ENCODE measurements around the gene HOXC11.

The HOXC11 gene

DNA sequence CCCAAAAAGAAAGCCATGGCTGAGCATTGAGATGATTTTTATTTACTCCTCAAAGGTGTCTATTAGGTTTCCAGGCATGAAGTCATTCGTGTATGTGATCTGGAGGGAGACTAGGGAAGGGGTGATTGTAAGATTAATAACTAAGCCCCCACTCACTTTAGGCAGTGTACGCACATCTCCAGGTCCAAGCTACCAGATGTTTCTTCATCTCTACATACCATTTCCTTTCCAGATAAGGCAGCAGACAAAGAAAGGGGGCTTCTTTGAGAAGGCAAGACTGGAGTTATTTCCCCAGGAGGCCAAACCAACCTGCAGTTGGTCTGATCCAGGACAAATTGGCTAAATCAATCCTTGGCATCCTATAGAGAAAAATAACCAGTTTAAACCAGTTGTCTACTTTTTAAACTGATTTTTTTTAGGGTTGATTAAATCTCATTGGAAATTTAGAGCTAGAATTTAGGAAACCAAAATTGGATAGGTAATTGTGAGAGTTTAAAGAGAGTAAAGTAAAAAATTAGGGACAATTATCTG, 30.4 kb upstream of the HOXC11 start:
- Histone ChIP-seq H3K27ac (ENCODE audit: insufficient read depth, low read depth, low read length, poor library complexity, severe bottlenecking) (no peak overlapping the region), H3K4me3 (ENCODE audit: insufficient read depth, low read depth, low read length) (no peak overlapping the region), H3K4me1 (ENCODE audit: control insufficient read depth, insufficient read depth, low read length) (no peaks in the 10 kb centered on the region), H3K27me3 (ENCODE audit: control insufficient read depth, insufficient read depth, low read length, poor library complexity, severe bottlenecking) (peaks cover 100% of the 10 kb centered on the region), H3K36me3 (ENCODE audit: control insufficient read depth, insufficient read depth, low read length) (no peaks in the 10 kb centered on the region), H3K9me3 (ENCODE audit: control insufficient read depth, low read length) (no peaks in the 10 kb centered on the region)
- 41 to 56% methylated on average over 2 of the region's 2 CpGs for WGBS, 2 experiments

GRCh38 chr12:53944209-53944608, 28.7 kb upstream of the HOXC11 start:
- no peak overlapping the region for H3K27ac ChIP-seq (ENCODE audit: insufficient read depth, low read depth, low read length, poor library complexity, severe bottlenecking)
- no peaks in the 10 kb centered on the region for H3K36me3 ChIP-seq (ENCODE audit: control insufficient read depth, insufficient read depth, low read length)
- H3K4me1 ChIP-seq (ENCODE audit: control insufficient read depth, insufficient read depth, low read length), result no peaks in the 10 kb centered on the region
- H3K9me3 ChIP-seq (ENCODE audit: control insufficient read depth, low read length), result no peaks in the 10 kb centered on the region
- no peak overlapping the region for H3K4me3 ChIP-seq (ENCODE audit: insufficient read depth, low read depth, low read length)
- 47 to 50% methylated on average over 4 of the region's 4 CpGs for WGBS, 2 experiments
- peaks cover 100% of the 10 kb centered on the region for H3K27me3 ChIP-seq (ENCODE audit: control insufficient read depth, insufficient read depth, low read length, poor library complexity, severe bottlenecking)

- WGBS, 2 experiments, result 19 to 22% methylated on average over 48 to 51 of the region's 51 CpGs
- Histone ChIP-seq H3K4me1 (ENCODE audit: control insufficient read depth, insufficient read depth, low read length) (no peaks in the 10 kb centered on the region), H3K4me3 (ENCODE audit: insufficient read depth, low read depth, low read length) (no peak overlapping the region), H3K27me3 (ENCODE audit: control insufficient read depth, insufficient read depth, low read length, poor library complexity, severe bottlenecking) (peaks cover 100% of the 10 kb centered on the region), H3K36me3 (ENCODE audit: control insufficient read depth, insufficient read depth, low read length) (no peaks in the 10 kb centered on the region), H3K9me3 (ENCODE audit: control insufficient read depth, low read length) (no peaks in the 10 kb centered on the region), H3K27ac (ENCODE audit: insufficient read depth, low read depth, low read length, poor library complexity, severe bottlenecking) (no peak overlapping the region)
Measured at GRCh38 chr12:53944907-53945847, 27.7 kb upstream of the HOXC11 start.

GRCh38 chr12:53947743-53948142, 25.2 kb upstream of the HOXC11 start:
- Histone ChIP-seq H3K27me3 (ENCODE audit: control insufficient read depth, insufficient read depth, low read length, poor library complexity, severe bottlenecking) (peaks cover 100% of the 10 kb centered on the region), H3K4me3 (ENCODE audit: insufficient read depth, low read depth, low read length) (no peak overlapping the region), H3K4me1 (ENCODE audit: control insufficient read depth, insufficient read depth, low read length) (no peaks in the 10 kb centered on the region), H3K9me3 (ENCODE audit: control insufficient read depth, low read length) (no peaks in the 10 kb centered on the region), H3K27ac (ENCODE audit: insufficient read depth, low read depth, low read length, poor library complexity, severe bottlenecking) (no peak overlapping the region), H3K36me3 (ENCODE audit: control insufficient read depth, insufficient read depth, low read length) (no peaks in the 10 kb centered on the region)

DNA sequence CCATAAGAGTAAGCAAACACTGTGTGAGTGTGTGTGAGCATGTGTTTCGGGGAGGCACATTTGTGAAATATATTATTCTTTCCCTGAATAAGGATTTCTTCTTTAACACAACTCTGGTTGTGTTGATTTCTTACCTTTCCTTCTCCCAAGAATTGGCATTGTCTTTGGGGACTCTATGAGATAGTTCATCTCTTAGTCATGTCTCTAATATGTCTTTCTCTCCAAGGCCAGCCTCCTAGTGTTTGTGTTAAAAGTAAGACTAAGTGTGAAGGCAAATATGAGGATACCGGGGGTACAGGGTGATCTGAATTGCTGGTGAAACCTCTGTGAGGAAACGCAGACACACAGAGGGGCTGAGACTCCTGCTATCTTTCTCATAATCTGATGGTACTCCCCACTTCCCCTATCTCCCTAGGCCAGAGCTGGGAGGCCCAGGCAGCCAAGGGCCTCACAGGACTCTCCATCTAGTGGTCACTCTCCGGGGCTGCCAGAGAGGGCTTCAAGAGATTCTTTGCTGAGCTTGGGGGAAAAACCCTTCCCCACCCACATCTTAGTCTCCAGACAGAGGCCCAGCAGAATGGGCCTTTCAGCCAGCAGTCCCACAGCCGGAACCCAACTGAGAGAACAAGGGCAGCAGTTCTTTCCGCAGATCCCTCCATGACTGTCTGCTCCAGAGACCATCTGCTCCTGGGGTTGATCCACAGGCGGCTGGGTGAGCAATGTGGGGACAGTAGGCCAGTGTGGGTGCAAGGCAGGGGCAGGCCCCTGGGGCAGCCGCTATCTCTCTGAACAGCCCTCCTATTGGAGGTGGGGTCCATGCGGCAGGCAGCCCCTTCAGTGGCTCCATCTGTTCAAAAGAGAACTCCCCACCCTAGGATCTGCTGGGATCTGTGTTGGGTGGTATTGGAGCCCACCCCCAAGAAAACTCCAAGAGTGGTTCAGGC, 24.0 kb upstream of the HOXC11 start:
- H3K36me3 ChIP-seq (ENCODE audit: control insufficient read depth, insufficient read depth, low read length), result no peaks in the 10 kb centered on the region
- no peak overlapping the region for H3K4me3 ChIP-seq (ENCODE audit: insufficient read depth, low read depth, low read length)
- H3K9me3 ChIP-seq (ENCODE audit: control insufficient read depth, low read length), result no peaks in the 10 kb centered on the region
- H3K27me3 ChIP-seq (ENCODE audit: control insufficient read depth, insufficient read depth, low read length, poor library complexity, severe bottlenecking), result peaks cover 100% of the 10 kb centered on the region
- no peaks in the 10 kb centered on the region for H3K4me1 ChIP-seq (ENCODE audit: control insufficient read depth, insufficient read depth, low read length)
- no peak overlapping the region for H3K27ac ChIP-seq (ENCODE audit: insufficient read depth, low read depth, low read length, poor library complexity, severe bottlenecking)
- 48 to 57% methylated on average over 8 to 9 of the region's 9 CpGs for WGBS, 2 experiments

DNA sequence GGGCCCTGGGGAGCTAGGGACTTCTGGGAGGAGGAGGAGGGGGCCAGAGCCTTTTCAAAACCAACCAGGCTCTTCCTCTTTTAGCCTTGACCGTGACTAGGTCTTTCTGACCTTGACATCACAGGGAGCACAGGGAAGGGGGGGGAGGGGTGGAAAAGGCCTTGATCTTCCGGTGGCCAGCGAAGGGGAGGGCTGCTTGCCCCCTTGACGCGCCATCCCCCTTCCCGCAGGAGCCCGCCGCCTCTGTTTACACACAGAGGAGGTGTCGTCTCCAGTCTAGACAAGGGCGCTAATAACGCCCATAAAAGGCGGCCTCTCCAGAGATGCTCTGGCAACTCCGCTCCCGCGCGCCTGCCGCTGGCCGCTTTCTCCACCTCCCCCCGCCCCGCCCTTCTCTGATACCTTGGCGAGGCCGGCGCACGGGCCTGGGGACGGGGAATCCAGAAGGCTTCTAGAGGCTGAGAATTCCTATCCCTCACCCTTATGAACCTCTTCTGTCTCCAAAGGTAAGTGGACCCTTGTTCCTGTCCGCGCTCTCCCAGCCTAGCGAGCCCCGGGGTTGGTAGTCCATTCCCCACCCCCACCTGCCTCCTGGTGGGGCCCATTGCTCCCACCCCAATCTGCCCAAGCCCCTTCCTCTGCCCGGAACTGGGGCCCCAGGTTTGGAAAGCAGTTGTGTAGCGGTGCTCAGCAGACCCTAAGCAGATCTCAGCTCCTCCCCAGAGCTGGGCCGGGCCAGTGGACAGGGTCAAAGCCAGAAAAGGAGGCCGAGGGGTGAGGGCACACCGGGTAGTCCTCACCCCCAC, 23.1 kb upstream of the HOXC11 start:
- H3K27me3 ChIP-seq (ENCODE audit: control insufficient read depth, insufficient read depth, low read length, poor library complexity, severe bottlenecking), result peaks cover 100% of the 10 kb centered on the region
- WGBS, 2 experiments, result 7% methylated on average over 34 of the region's 34 CpGs

GRCh38 chr12:53950437-53950773, 22.5 kb upstream of the HOXC11 start:
- Histone ChIP-seq H3K36me3 (ENCODE audit: control insufficient read depth, insufficient read depth, low read length) (no peaks in the 10 kb centered on the region), H3K4me1 (ENCODE audit: control insufficient read depth, insufficient read depth, low read length) (no peaks in the 10 kb centered on the region), H3K9me3 (ENCODE audit: control insufficient read depth, low read length) (no peaks in the 10 kb centered on the region), H3K4me3 (ENCODE audit: insufficient read depth, low read depth, low read length) (no peak overlapping the region), H3K27me3 (ENCODE audit: control insufficient read depth, insufficient read depth, low read length, poor library complexity, severe bottlenecking) (peaks cover 100% of the 10 kb centered on the region), H3K27ac (ENCODE audit: insufficient read depth, low read depth, low read length, poor library complexity, severe bottlenecking) (no peak overlapping the region)
- 9 to 11% methylated on average over 10 of the region's 10 CpGs for WGBS, 2 experiments

More for the DNA sequence above, 23.1 kb upstream of the HOXC11 start:
- Histone ChIP-seq H3K27ac (ENCODE audit: insufficient read depth, low read depth, low read length, poor library complexity, severe bottlenecking) (no peak overlapping the region), H3K9me3 (ENCODE audit: control insufficient read depth, low read length) (no peaks in the 10 kb centered on the region), H3K4me3 (ENCODE audit: insufficient read depth, low read depth, low read length) (no peak overlapping the region), H3K4me1 (ENCODE audit: control insufficient read depth, insufficient read depth, low read length) (no peaks in the 10 kb centered on the region), H3K36me3 (ENCODE audit: control insufficient read depth, insufficient read depth, low read length) (no peaks in the 10 kb centered on the region)

DNA sequence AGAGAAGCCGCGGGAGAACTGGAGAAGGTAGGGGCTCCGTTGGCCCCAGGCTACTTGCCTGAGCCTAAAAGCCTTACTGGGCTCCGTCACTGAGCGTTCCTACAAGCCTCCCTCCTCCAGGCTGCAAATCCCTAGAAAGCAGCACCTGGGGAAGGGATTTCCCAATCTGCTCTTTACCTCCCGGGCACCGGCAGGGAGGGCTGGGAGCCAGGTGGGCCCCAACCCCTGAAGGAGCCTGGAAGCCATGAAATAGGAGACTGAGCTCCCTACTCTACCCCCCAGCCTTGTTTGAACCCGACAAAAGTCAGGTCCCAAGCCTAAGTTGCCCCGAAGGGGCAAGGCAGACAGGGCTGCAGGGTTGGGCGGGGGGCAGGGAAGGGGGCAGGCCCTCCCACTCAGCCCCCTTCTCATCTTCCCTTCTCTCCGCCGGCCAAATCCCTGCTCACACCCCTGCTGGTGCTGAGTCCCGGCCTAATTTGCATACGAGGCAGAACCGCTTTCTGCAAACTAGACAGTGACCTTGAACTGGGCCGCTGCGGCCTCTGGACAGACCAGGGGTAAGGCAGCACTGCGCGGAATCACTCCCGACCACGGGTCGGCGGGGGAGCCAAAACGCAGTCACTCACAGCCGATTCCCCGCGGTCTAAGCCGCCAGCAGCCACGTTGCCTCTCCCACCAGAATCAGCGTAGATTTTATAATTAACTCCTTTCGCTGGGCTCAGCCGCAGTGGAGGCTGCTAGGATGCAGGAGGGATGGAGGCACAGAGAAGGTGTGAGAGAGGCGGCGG, 21.9 kb upstream of the HOXC11 start:
- Histone ChIP-seq H3K36me3 (ENCODE audit: control insufficient read depth, insufficient read depth, low read length) (no peaks in the 10 kb centered on the region), H3K9me3 (ENCODE audit: control insufficient read depth, low read length) (no peaks in the 10 kb centered on the region), H3K4me1 (ENCODE audit: control insufficient read depth, insufficient read depth, low read length) (no peaks in the 10 kb centered on the region), H3K27ac (ENCODE audit: insufficient read depth, low read depth, low read length, poor library complexity, severe bottlenecking) (no peak overlapping the region), H3K27me3 (ENCODE audit: control insufficient read depth, insufficient read depth, low read length, poor library complexity, severe bottlenecking) (peaks cover 100% of the 10 kb centered on the region), H3K4me3 (ENCODE audit: insufficient read depth, low read depth, low read length) (no peak overlapping the region)
- WGBS, 2 experiments, result 6 to 8% methylated on average over 34 of the region's 34 CpGs

Data from ectodermal cell (in vitro differentiated cells).